ENCODE measurements around the gene OR10G8. TPM values are rescaled to one million over a fixed set of nuclear protein-coding genes. Genes with fewer than 3 reads are reported as not detected.

OR10G8 gene
- polyA plus RNA-seq, 10 donors = not detected

DNA sequence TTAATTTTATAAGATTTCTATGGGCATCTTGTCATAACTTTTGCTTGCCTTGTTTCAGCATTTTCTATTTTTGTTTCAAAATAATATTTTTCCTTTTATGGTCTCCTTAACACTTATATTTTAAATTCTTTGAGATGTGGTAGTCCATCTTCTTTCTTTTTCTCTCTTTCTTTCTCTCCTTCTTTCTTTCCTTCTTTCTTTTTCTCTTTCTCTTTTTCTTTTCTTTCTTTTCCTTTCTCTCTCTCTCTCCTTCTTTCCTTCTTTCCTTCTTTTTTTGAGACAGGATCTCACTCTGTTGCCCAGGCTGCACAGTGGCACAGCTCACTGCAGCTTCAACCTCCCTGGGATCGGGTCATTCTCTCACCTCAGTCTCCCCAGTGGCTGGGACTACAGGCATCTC, 50.7 kb downstream of the OR10G8 start:
- DNase-seq = no peak

- DNase-seq = no peak
These were observed 52.0 kb downstream of the OR10G8 start for GRCh38 chr11:124078591-124078990.

DNA sequence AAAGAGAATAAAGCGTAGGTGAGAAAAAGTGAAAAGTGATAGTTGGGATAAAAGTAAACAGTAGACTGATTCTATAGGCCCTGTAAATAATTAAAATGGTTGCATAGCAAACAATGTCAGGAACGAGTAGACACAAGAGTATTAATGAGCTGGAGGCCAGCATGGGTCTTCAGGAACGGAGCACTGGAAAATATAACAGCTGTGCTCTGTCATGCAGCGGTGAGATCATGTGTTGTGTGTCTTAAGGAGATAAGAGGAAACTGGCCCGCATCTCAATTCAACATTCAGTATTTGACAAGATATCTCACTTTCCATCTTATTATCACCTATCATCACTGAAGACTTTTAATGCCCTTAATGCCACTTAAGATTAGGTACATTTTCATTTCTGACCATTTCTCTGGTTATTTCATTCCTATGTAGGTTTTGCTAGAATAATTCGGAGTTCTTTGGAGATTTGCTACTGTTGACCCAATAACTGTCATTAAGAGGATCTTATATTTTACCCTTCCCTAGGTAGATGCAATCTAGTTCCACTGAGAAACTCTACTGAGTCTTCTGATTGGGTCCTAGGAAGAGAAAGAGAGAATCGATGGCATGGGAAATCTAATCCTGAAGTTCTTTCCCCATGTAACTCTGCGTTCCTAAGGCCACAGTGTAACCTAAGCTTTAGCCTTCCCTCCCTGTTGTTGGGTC, 53.2 kb downstream of the OR10G8 start:
- DNase-seq = no peak

Other genes starting within 250 kb of the OR10G8 start
- not detected for gene OR6M1, start 220.4 kb upstream of the OR10G8 start, polyA plus RNA-seq (ENCODE audit: insufficient read length in 10 of 10)
- gene TMEM225, start 141.1 kb upstream of the OR10G8 start, polyA plus RNA-seq (ENCODE audit: insufficient read length in 10 of 10) = not detected
- under 1 TPM in 6 of 10 donors, not detected in 4; 0.05 to 0.21 (median 0.11) TPM for gene OR8D4, start 124.6 kb upstream of the OR10G8 start, polyA plus RNA-seq (ENCODE audit: insufficient read length in 10 of 10)
- gene OR4D5, start 87.2 kb upstream of the OR10G8 start, polyA plus RNA-seq (ENCODE audit: insufficient read length in 10 of 10) = not detected
- gene OR6T1, start 83.0 kb upstream of the OR10G8 start, polyA plus RNA-seq (ENCODE audit: insufficient read length in 10 of 10) = not detected
- gene OR10S1, start 49.0 kb upstream of the OR10G8 start, polyA plus RNA-seq (ENCODE audit: insufficient read length in 10 of 10) = not detected
- gene OR10G6, start 31.6 kb upstream of the OR10G8 start, polyA plus RNA-seq (ENCODE audit: insufficient read length in 10 of 10) = not detected
- gene OR10G4, start 13.8 kb upstream of the OR10G8 start, polyA plus RNA-seq (ENCODE audit: insufficient read length in 10 of 10) = under 1 TPM in 1 of 10 donors, not detected in 9; 0.06 TPM
- gene OR10G9, start 3.8 kb upstream of the OR10G8 start, polyA plus RNA-seq (ENCODE audit: insufficient read length in 10 of 10) = not detected
- gene OR10G7, start 14.5 kb downstream of the OR10G8 start, polyA plus RNA-seq (ENCODE audit: insufficient read length in 10 of 10) = not detected
- 100 to 1,000 TPM in 7 of 10 donors, 10 to 100 TPM in 3; 73.6 to 136 (median 107) TPM for gene VWA5A, start 88.7 kb downstream of the OR10G8 start, polyA plus RNA-seq (ENCODE audit: insufficient read length in 10 of 10)
- gene OR10D3, start 156.5 kb downstream of the OR10G8 start, polyA plus RNA-seq (ENCODE audit: insufficient read length in 10 of 10) = not detected
- under 1 TPM in 1 of 10 donors, not detected in 9; 0.06 TPM for gene OR8G1, start 214.3 kb downstream of the OR10G8 start, polyA plus RNA-seq (ENCODE audit: insufficient read length in 10 of 10)
- under 1 TPM in 5 of 10 donors, not detected in 5; 0.20 to 0.32 (median 0.26) TPM for gene OR8G5, start 229.6 kb downstream of the OR10G8 start, polyA plus RNA-seq (ENCODE audit: insufficient read length in 10 of 10)